Hepatocyte (in vitro differentiated cells): ENCODE data around the gene GIPR. TPM values are rescaled to one million over a fixed set of nuclear protein-coding genes. Genes with fewer than 3 reads are reported as not detected.

Experiments
- DNase-seq: peaks from one replicate; pipeline ENCODE4 v3.0.0-alpha.2; 2016; ENCODE audit warnings: low spot score
- H2AFZ ChIP-seq: fragments of 200-600 bp; sonication (generic); 2 replicates; pipeline ENCODE4 v1.6.0; 2016; ENCODE audit warnings: antibody characterized with exemption, mild to moderate bottlenecking
- H3K27ac ChIP-seq: fragments of 200-600 bp; sonication (generic); 2 replicates; pipeline ENCODE4 v1.5.1; 2016; ENCODE audit warnings: mild to moderate bottlenecking
- H3K27me3 ChIP-seq: fragments of 200-600 bp; sonication (generic); 2 replicates; pipeline ENCODE4 v1.6.1; 2016
- H3K36me3 ChIP-seq: fragments of 200-600 bp; sonication (generic); replicated peaks from 2 replicates; pipeline ENCODE4 v1.5.1; 2016; ENCODE audit warnings: low read depth; ENCODE audit not compliant: insufficient read depth
- H3K4me1 ChIP-seq: fragments of 200-600 bp; sonication (generic); 2 replicates; pipeline ENCODE4 v1.5.1; 2016; ENCODE audit warnings: mild to moderate bottlenecking, moderate library complexity; ENCODE audit not compliant: insufficient read depth
- H3K4me2 ChIP-seq: fragments of 200-600 bp; sonication (generic); 2 replicates; pipeline ENCODE4 v1.6.0; 2016
- H3K4me3 ChIP-seq: fragments of 200-600 bp; sonication (generic); 2 replicates; pipeline ENCODE4 v1.5.1; 2016; ENCODE audit warnings: mild to moderate bottlenecking
- H3K79me2 ChIP-seq: fragments of 200-600 bp; sonication (generic); 2 replicates; pipeline ENCODE4 v1.6.0; 2017; ENCODE audit warnings: mild to moderate bottlenecking
- H3K9me2 ChIP-seq: fragments of 200-600 bp; sonication (generic); replicated peaks from 2 replicates; pipeline ENCODE4 v1.6.0; 2017; ENCODE audit warnings: mild to moderate bottlenecking; ENCODE audit not compliant: insufficient read depth
- H3K9me3 ChIP-seq: fragments of 200-600 bp; sonication (generic); 2 replicates; pipeline ENCODE4 v1.5.1; 2016; ENCODE audit warnings: low read depth, mild to moderate bottlenecking
- H4K20me1 ChIP-seq: fragments of 200-600 bp; sonication (generic); 2 replicates; pipeline ENCODE4 v1.6.0; 2016; ENCODE audit warnings: mild to moderate bottlenecking; ENCODE audit not compliant: insufficient read depth, poor library complexity, severe bottlenecking
- CTCF ChIP-seq: fragments of 200-600 bp; sonication (generic); IDR thresholded peaks from 2 replicates; pipeline ENCODE4 v1.5.1; 2016; ENCODE audit warnings: antibody characterized with exemption, mild to moderate bottlenecking; ENCODE audit not compliant: poor library complexity
- EZH2 ChIP-seq: fragments of 200-600 bp; sonication (generic); IDR thresholded peaks from 2 replicates; pipeline ENCODE4 v1.6.1; 2016; ENCODE audit warnings: antibody characterized with exemption, mild to moderate bottlenecking, borderline replicate concordance
- EZH2phosphoT487 ChIP-seq: fragments of 200-600 bp; sonication (generic); IDR thresholded peaks from one replicate; pipeline ENCODE4 v1.6.1; 2018; ENCODE audit warnings: antibody characterized with exemption, mild to moderate bottlenecking, low read depth, moderate library complexity; ENCODE audit not compliant: unreplicated experiment, severe bottlenecking
- WGBS: methylation state at CpG from one replicate; pipeline ENCODE4 v1.1.6; 2016; ENCODE audit warnings: low lambda C conversion rate; ENCODE audit errors: missing lambda C conversion rate; 5-methylcytosine and 5-hydroxymethylcytosine counted together
- microRNA counts: library from miRNA; unstranded; fragments of <30 nt; microRNA quantifications from one replicate; lab custom pipeline; 2017
- microRNA-seq: library from miRNA; unstranded; fragments of <30 nt; microRNA quantifications from one replicate; pipeline ENCODE4, GENCODE V29; 2017
- polyA plus RNA-seq: library from polyadenylated mRNA; unstranded; fragments of >200 nt; fragmentation: Nextera tagmentation; extraction: Ambion mirVana; gene quantifications from 2 replicates; pipeline ENCODE4 v1.2.1, GENCODE V29; 2016
- small RNA-seq: library from RNA; depleted of rRNA; stranded (forward); fragments of <200 nt; gene quantifications from one replicate; pipeline ENCODE3, GENCODE V24; 2014
- total RNA-seq: library from RNA; depleted of rRNA; stranded (reverse); fragments of >200 nt; gene quantifications from 2 replicates; pipeline ENCODE4 v1.2.3, GENCODE V29; 2014

Gene GIPR
- total and polyA plus RNA-seq, 2 experiments from 2014 or later: 2.7 to 5.6 TPM

GRCh38 chr19:45730368-45731288, 62.6 kb downstream of the GIPR start, which contains the start of gene FBXO46:
TSS of gene FBXO46 (minus strand) at chr19:45730896. CDS start at chr19:45713495, 17,401 bp downstream.
- peak within 1 kb of the TSS; percentile 61 for H3K27ac ChIP-seq
- TF ChIP-seq CTCF: peak; percentile 12
- TF ChIP-seq EZH2: no peak
- TF ChIP-seq EZH2phosphoT487: no peak
- H3K36me3 ChIP-seq: no peaks in the 10 kb centered on the region
- DNase-seq: peak; percentile 98
- no peaks in the 10 kb centered on the region for H3K27me3 ChIP-seq
- H3K4me2 ChIP-seq: peak within 1 kb of the TSS; percentile 91
- H3K4me1 ChIP-seq: peaks cover 9% of the 10 kb centered on the region
- H3K9me3 ChIP-seq: no peaks in the 10 kb centered on the region
- no peaks in the 10 kb centered on the region for H4K20me1 ChIP-seq
- 2% methylated on average over 37 of the region's 48 CpGs for WGBS
- peaks cover 50% of the 10 kb centered on the region for H3K79me2 ChIP-seq
- no peaks in the 10 kb centered on the region for H3K9me2 ChIP-seq
- H3K4me3 ChIP-seq: peak within 1 kb of the TSS; percentile 70
- peak within 1 kb of the TSS; percentile 49 for H2AFZ ChIP-seq

MicroRNAs encoded within 50 kb of the gene (microRNA counts, 767-probe panel; counts per million panel counts)
- microRNA hsa-miR-330-3p (lab: Ali Mortazavi, UCI): not detected
- microRNA hsa-miR-330-5p (lab: Ali Mortazavi, UCI): not detected
- microRNA hsa-miR-642a-5p (lab: Ali Mortazavi, UCI): not detected
- microRNA hsa-miR-642b-3p (lab: Ali Mortazavi, UCI): not detected

Small RNA genes within 50 kb of the gene (microRNA-seq; reads per million reads assigned to microRNA genes)
- 442 reads per million, percentile 72 among the genes with 10 or more reads in this experiment for gene MIR330
- gene MIR642A: not detected
- not detected for gene MIR642B

Small RNA genes within 50 kb of the gene (small RNA-seq; reads per million reads assigned to genes)
- gene MIR642A (0.53 reads per million, percentile 42 among the genes with 10 or more reads in this experiment), gene RN7SL836P (not detected)

Other genes starting within 250 kb of the GIPR start
- gene ERCC1, start 244.3 kb upstream of the GIPR start, total RNA-seq: 42.5 and 51.0 TPM in 2 replicates
- gene ERCC1, start 244.3 kb upstream of the GIPR start, polyA plus RNA-seq: 66.7 and 72.8 TPM in 2 replicates
- gene FOSB, start 200.2 kb upstream of the GIPR start, total RNA-seq: 37.9 and 73.1 TPM in 2 replicates
- gene FOSB, start 200.2 kb upstream of the GIPR start, polyA plus RNA-seq: 114 and 168 TPM in 2 replicates
- 3.4 and 7.8 TPM in 2 replicates for gene RTN2, start 171.2 kb upstream of the GIPR start, total RNA-seq
- gene RTN2, start 171.2 kb upstream of the GIPR start, polyA plus RNA-seq: 12.2 and 14.8 TPM in 2 replicates
- gene PPM1N, start 169.8 kb upstream of the GIPR start, total RNA-seq: 0.40 and 1.9 TPM in 2 replicates
- 0.59 and 1.4 TPM in 2 replicates for gene PPM1N, start 169.8 kb upstream of the GIPR start, polyA plus RNA-seq
- gene VASP, start 160.7 kb upstream of the GIPR start, total RNA-seq: 57.3 and 68.9 TPM in 2 replicates
- gene VASP, start 160.7 kb upstream of the GIPR start, polyA plus RNA-seq: 86.0 and 92.6 TPM in 2 replicates
- 11.2 and 15.1 TPM in 2 replicates for gene OPA3, start 83.4 kb upstream of the GIPR start, total RNA-seq
- gene OPA3, start 83.4 kb upstream of the GIPR start, polyA plus RNA-seq: 15.0 and 15.2 TPM in 2 replicates
- gene GPR4, start 66.0 kb upstream of the GIPR start, total RNA-seq: not detected in 2 replicates
- gene GPR4, start 66.0 kb upstream of the GIPR start, polyA plus RNA-seq: 0.10 TPM in 1 of 2 replicates, not detected in the other
- 9.1 and 13.9 TPM in 2 replicates for gene EML2, start 28.8 kb upstream of the GIPR start, total RNA-seq
- 17.0 and 20.6 TPM in 2 replicates for gene EML2, start 28.8 kb upstream of the GIPR start, polyA plus RNA-seq
- gene SNRPD2, start 23.7 kb downstream of the GIPR start, total RNA-seq: 149 and 165 TPM in 2 replicates
- 478 and 513 TPM in 2 replicates for gene SNRPD2, start 23.7 kb downstream of the GIPR start, polyA plus RNA-seq
- 7.5 and 10.3 TPM in 2 replicates for gene QPCTL, start 24.4 kb downstream of the GIPR start, total RNA-seq
- 6.8 and 11.0 TPM in 2 replicates for gene QPCTL, start 24.4 kb downstream of the GIPR start, polyA plus RNA-seq
- gene FBXO46, start 62.7 kb downstream of the GIPR start, total RNA-seq: 4.6 and 7.5 TPM in 2 replicates
- 13.3 and 14.8 TPM in 2 replicates for gene FBXO46, start 62.7 kb downstream of the GIPR start, polyA plus RNA-seq
- not detected in 2 replicates for gene MEIOSIN, start 65.2 kb downstream of the GIPR start, total RNA-seq
- gene MEIOSIN, start 65.2 kb downstream of the GIPR start, polyA plus RNA-seq: not detected in 2 replicates
- gene SIX5, start 101.0 kb downstream of the GIPR start, total RNA-seq: 12.1 and 17.0 TPM in 2 replicates
- gene SIX5, start 101.0 kb downstream of the GIPR start, polyA plus RNA-seq: 12.6 and 15.6 TPM in 2 replicates
- gene DMPK, start 114.3 kb downstream of the GIPR start, total RNA-seq: 25.2 and 71.4 TPM in 2 replicates
- 46.0 and 60.7 TPM in 2 replicates for gene DMPK, start 114.3 kb downstream of the GIPR start, polyA plus RNA-seq
- gene DMWD, start 124.6 kb downstream of the GIPR start, total RNA-seq: 18.3 and 23.7 TPM in 2 replicates
- gene DMWD, start 124.6 kb downstream of the GIPR start, polyA plus RNA-seq: 70.1 and 95.8 TPM in 2 replicates
- 0.12 TPM in 1 of 2 replicates, not detected in the other for gene RSPH6A, start 147.1 kb downstream of the GIPR start, total RNA-seq
- not detected in 2 replicates for gene RSPH6A, start 147.1 kb downstream of the GIPR start, polyA plus RNA-seq
- gene SYMPK, start 194.9 kb downstream of the GIPR start, total RNA-seq: 33.8 and 41.6 TPM in 2 replicates
- gene SYMPK, start 194.9 kb downstream of the GIPR start, polyA plus RNA-seq: 33.4 and 39.0 TPM in 2 replicates
- 14.5 and 14.6 TPM in 2 replicates for gene FOXA3, start 196.1 kb downstream of the GIPR start, total RNA-seq
- 16.7 and 18.6 TPM in 2 replicates for gene FOXA3, start 196.1 kb downstream of the GIPR start, polyA plus RNA-seq
- 23.8 and 25.2 TPM in 2 replicates for gene IRF2BP1, start 217.9 kb downstream of the GIPR start, total RNA-seq
- 11.5 and 15.8 TPM in 2 replicates for gene IRF2BP1, start 217.9 kb downstream of the GIPR start, polyA plus RNA-seq
- 2.4 and 3.5 TPM in 2 replicates for gene MYPOP, start 234.4 kb downstream of the GIPR start, total RNA-seq
- 2.5 and 3.1 TPM in 2 replicates for gene MYPOP, start 234.4 kb downstream of the GIPR start, polyA plus RNA-seq
- not detected in 2 replicates for gene NANOS2, start 246.6 kb downstream of the GIPR start, total RNA-seq
- gene NANOS2, start 246.6 kb downstream of the GIPR start, polyA plus RNA-seq: not detected in 2 replicates